Cardiac fibroblast (primary cell): ENCODE measurements around the gene DAPK2.

Experiments used
- DNase-seq, 2 donors: peaks; one replicate each; pipeline versions ENCODE4 v3.0.0 to v3.0.0-alpha.2; 2010; ENCODE audit warnings: low read depth in 2 of 2
- H3K4me3 ChIP-seq, 2 donors: replicated peaks in 1 of 2; 1 replicate in 1 of 2; 2 replicates in 1 of 2; pipeline ENCODE4 v1.5.1; 2011; ENCODE audit warnings: low read depth in 2 of 2, low read length in 2 of 2, mild to moderate bottlenecking in 2 of 2, moderate library complexity in 1 of 2
- CTCF ChIP-seq: IDR thresholded peaks from one replicate; pipeline ENCODE4 v1.5.1; 2011; ENCODE audit warnings: low read depth, mild to moderate bottlenecking, low read length, inconsistent platforms

DAPK2 gene

GRCh38 chr15:63977119-63977518 lies 69.2 kb downstream of the DAPK2 start:
- H3K4me3 ChIP-seq, result no peak overlapping the region
- TF ChIP-seq CTCF, result no peak
- DNase-seq, result no peak

- no peak overlapping the region for H3K4me3 ChIP-seq
- no peak for TF ChIP-seq CTCF
- DNase-seq, result no peak
Measured at GRCh38 chr15:63974021-63974420, 72.3 kb downstream of the DAPK2 start.

- peak in 1 of 2 donors; percentile 61 for DNase-seq
- no peak overlapping the region for H3K4me3 ChIP-seq
- no peak for TF ChIP-seq CTCF
Measured at GRCh38 chr15:63973212-63974009, 72.9 kb downstream of the DAPK2 start.

GRCh38 chr15:63972801-63973200 lies 73.5 kb downstream of the DAPK2 start:
- no peak overlapping the region for H3K4me3 ChIP-seq
- no peak for TF ChIP-seq CTCF
- DNase-seq, result peak in 1 of 2 donors; percentile 52

GRCh38 chr15:63971904-63972303 lies 74.4 kb downstream of the DAPK2 start:
- no peak for TF ChIP-seq CTCF
- DNase-seq, result no peak
- H3K4me3 ChIP-seq, result no peak overlapping the region

- H3K4me3 ChIP-seq, result no peak overlapping the region
- no peak for TF ChIP-seq CTCF
- no peak for DNase-seq
Measured at GRCh38 chr15:63971427-63971805, 74.9 kb downstream of the DAPK2 start.
